ENCODE results near the gene C4BPA.

The C4BPA gene

DNA sequence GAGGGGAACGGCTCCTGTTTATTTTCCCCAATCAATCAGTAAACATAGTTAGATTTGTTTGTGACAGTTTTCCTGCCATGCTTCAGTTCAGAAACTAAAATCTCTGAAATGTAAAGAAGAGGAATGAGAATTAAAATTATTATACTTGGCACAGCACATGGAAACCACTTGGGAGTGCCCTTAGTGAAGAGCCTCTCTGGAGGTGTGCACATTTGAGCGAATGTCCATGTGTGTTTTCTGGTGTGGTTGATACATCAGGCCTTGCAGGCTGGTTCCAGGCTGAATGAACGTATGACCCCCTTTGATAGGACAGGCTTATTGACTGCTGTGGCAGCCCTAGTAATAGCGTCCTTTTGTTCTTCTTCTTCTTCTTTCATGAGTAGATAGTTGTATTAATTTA lies 27.1 kb downstream of the C4BPA start:
- Histone ChIP-seq H3K36me3 (replicated peaks; ENCODE audit: insufficient read depth, low read length) (no peaks in the 10 kb centered on the region), H3K9ac (ENCODE audit: low read length) (no peak overlapping the region), H3K9me3 (replicated peaks; ENCODE audit: insufficient read depth, low read length) (no peaks in the 10 kb centered on the region), H3K4me2 (ENCODE audit: low read depth, low read length) (no peak overlapping the region), H3K4me3 (ENCODE audit: low read length) (no peak overlapping the region), H4K20me1 (ENCODE audit: insufficient read depth, low read length) (no peaks in the 10 kb centered on the region), H3K27me3 (replicated peaks; ENCODE audit: insufficient read depth, low read length) (no peaks in the 10 kb centered on the region), H3F3A (ENCODE audit: insufficient read depth, low read length) (no peaks in the 10 kb centered on the region), H3K27ac (ENCODE audit: low read length) (no peak overlapping the region), H2AFZ (ENCODE audit: low read length) (no peak overlapping the region), H3K79me2 (ENCODE audit: low read length) (no peaks in the 10 kb centered on the region), H3K4me1 (ENCODE audit: low read length) (no peaks in the 10 kb centered on the region), H3K9me2 (replicated peaks; ENCODE audit: insufficient read depth, low read length) (no peaks in the 10 kb centered on the region)
- DNase-seq = no peak
- TF ChIP-seq EZH2phosphoT487 (IDR thresholded peaks at IDR 0.05; ENCODE audit: low read length) (no peak), EZH2 (optimal IDR thresholded peaks at IDR 0.05; ENCODE audit: low read depth, low read length) (no peak), CTCF (IDR thresholded peaks at IDR 0.05; ENCODE audit: low read length) (no peak)

- Histone ChIP-seq H3K9ac (ENCODE audit: low read length) (no peak overlapping the region), H4K20me1 (ENCODE audit: insufficient read depth, low read length) (no peaks in the 10 kb centered on the region), H3K79me2 (ENCODE audit: low read length) (no peaks in the 10 kb centered on the region), H3K9me2 (replicated peaks; ENCODE audit: insufficient read depth, low read length) (no peaks in the 10 kb centered on the region), H3K4me2 (ENCODE audit: low read depth, low read length) (no peak overlapping the region), H3K36me3 (replicated peaks; ENCODE audit: insufficient read depth, low read length) (no peaks in the 10 kb centered on the region), H3K4me1 (ENCODE audit: low read length) (no peaks in the 10 kb centered on the region), H3K9me3 (replicated peaks; ENCODE audit: insufficient read depth, low read length) (no peaks in the 10 kb centered on the region), H3K27ac (ENCODE audit: low read length) (no peak overlapping the region), H3K27me3 (replicated peaks; ENCODE audit: insufficient read depth, low read length) (no peaks in the 10 kb centered on the region), H3K4me3 (ENCODE audit: low read length) (no peak overlapping the region), H2AFZ (ENCODE audit: low read length) (no peak overlapping the region), H3F3A (ENCODE audit: insufficient read depth, low read length) (no peaks in the 10 kb centered on the region)
- TF ChIP-seq CTCF (IDR thresholded peaks at IDR 0.05; ENCODE audit: low read length) = no peak
- no peak for TF ChIP-seq EZH2 (optimal IDR thresholded peaks at IDR 0.05; ENCODE audit: low read depth, low read length)
- no peak for TF ChIP-seq EZH2phosphoT487 (IDR thresholded peaks at IDR 0.05; ENCODE audit: low read length)
- DNase-seq = no peak
Observed at GRCh38 chr1:207134581-207134980, 30.5 kb downstream of the C4BPA start.

- no peak overlapping the region for H3K4me2 ChIP-seq (ENCODE audit: low read depth, low read length)
- no peak overlapping the region for H3K27ac ChIP-seq (ENCODE audit: low read length)
- TF ChIP-seq EZH2 (optimal IDR thresholded peaks at IDR 0.05; ENCODE audit: low read depth, low read length) (no peak), CTCF (IDR thresholded peaks at IDR 0.05; ENCODE audit: low read length) (no peak), EZH2phosphoT487 (IDR thresholded peaks at IDR 0.05; ENCODE audit: low read length) (no peak)
- no peaks in the 10 kb centered on the region for H3K27me3 ChIP-seq (replicated peaks; ENCODE audit: insufficient read depth, low read length)
- no peaks in the 10 kb centered on the region for H3K9me2 ChIP-seq (replicated peaks; ENCODE audit: insufficient read depth, low read length)
- no peaks in the 10 kb centered on the region for H3K9me3 ChIP-seq (replicated peaks; ENCODE audit: insufficient read depth, low read length)
- no peak for DNase-seq
- no peaks in the 10 kb centered on the region for H4K20me1 ChIP-seq (ENCODE audit: insufficient read depth, low read length)
- no peaks in the 10 kb centered on the region for H3F3A ChIP-seq (ENCODE audit: insufficient read depth, low read length)
- no peak overlapping the region for H3K4me3 ChIP-seq (ENCODE audit: low read length)
- H2AFZ ChIP-seq (ENCODE audit: low read length) = no peak overlapping the region
- H3K36me3 ChIP-seq (replicated peaks; ENCODE audit: insufficient read depth, low read length) = no peaks in the 10 kb centered on the region
- H3K4me1 ChIP-seq (ENCODE audit: low read length) = no peaks in the 10 kb centered on the region
- no peak overlapping the region for H3K9ac ChIP-seq (ENCODE audit: low read length)
- no peaks in the 10 kb centered on the region for H3K79me2 ChIP-seq (ENCODE audit: low read length)
Observed at GRCh38 chr1:207139616-207140015, 35.6 kb downstream of the C4BPA start.
